Activated T-helper 1 cell treated with Interleukin-2 at 50 U/mL for 16 hours (primary cell): ENCODE data around the gene CGB7.

Experiments
- DNase-seq: peaks from one replicate; pipeline ENCODE4 v3.0.0-alpha.2; 2020; ENCODE audit warnings: low read depth

The CGB7 gene

GRCh38 chr19:49016067-49016839, 41.3 kb downstream of the CGB7 start:
- no peak for DNase-seq

GRCh38 chr19:49014870-49015255, 42.7 kb downstream of the CGB7 start:
- DNase-seq = no peak

- no peak for DNase-seq
Measured at GRCh38 chr19:49014123-49014869, 43.3 kb downstream of the CGB7 start.

- no peak for DNase-seq
Measured at GRCh38 chr19:49011194-49011593, 46.4 kb downstream of the CGB7 start.

- no peak for DNase-seq
Measured at GRCh38 chr19:49010453-49010852, 47.1 kb downstream of the CGB7 start.

- no peak for DNase-seq
Measured at GRCh38 chr19:49009828-49010227, 47.7 kb downstream of the CGB7 start.

- DNase-seq = no peak
Measured at GRCh38 chr19:49006905-49007304, 50.6 kb downstream of the CGB7 start.

GRCh38 chr19:49004964-49005614, 52.5 kb downstream of the CGB7 start:
- no peak for DNase-seq
